Ecto neural progenitor cell (in vitro differentiated cells): ENCODE measurements around the gene MTREX.

Experiments
- DNase-seq: peaks from one replicate; pipeline ENCODE4 v3.0.0-alpha.2; 2018; ENCODE audit warnings: low spot score

Gene MTREX

DNA sequence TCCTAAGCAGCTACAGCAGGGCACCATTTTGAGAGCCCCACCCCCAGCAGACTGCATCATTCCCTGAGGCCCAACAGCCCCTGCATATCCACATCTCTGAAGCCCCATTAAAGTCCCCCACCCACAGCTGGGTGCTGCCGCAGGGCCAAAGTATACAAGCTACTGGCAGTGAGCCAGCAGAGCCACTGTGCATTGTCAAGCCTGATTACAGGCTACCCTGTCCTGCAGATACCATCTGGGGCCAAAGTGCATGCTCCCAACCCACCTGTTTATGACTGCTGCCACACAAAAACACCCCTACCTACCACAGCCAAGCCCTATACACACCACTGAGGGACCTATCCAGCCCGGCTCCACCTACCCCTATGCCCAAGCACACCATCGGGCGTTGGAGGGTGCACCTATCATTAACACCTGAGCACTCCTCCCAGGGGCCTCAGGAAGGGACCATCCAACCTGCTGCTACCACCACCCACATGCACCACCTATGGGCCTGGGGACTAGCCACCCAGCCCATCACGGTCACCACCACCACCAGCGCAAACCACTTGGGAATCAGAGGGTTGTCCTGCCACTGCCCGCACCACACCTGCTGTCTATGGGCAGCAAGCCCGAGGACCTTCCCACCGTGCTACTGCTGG is 121.9 kb downstream of the MTREX start:
- no peak for DNase-seq

DNA sequence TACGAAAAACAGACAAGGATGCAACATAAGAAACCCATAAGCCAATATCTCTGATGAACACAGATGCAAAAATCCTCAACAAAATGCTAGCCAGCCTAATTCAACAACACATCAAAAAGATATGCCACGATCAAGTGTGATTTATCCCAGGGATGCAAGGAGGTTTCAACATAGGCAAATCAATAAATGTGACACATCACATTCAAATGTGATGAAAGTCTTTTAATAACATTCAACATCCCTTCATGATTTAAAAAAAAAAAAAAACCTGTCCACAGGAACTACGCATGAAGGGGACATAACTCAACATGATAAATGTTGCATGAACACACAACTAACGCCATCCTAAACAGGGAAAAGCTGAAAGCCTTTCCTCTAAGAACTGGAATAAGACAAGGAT is 124.8 kb downstream of the MTREX start:
- no peak for DNase-seq

DNA sequence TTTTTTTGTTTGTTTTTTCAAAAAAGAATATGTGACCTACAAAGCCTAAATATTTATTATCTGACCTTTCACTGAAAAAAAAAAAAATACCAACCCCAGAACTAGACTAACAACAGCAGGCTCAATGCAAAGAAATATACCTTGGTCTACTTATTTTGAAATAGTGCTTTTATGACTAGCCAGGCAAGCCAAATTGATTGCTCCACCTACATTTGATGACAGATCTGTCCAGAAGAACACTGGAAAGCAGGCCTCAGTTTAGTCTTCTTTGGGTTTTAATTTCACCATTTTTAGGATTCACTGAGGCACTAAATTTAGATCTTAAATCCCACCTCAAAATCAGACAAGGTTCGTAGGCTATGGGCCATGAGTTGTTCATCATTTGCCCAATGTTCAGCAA is 129.7 kb downstream of the MTREX start:
- DNase-seq, result no peak

DNA sequence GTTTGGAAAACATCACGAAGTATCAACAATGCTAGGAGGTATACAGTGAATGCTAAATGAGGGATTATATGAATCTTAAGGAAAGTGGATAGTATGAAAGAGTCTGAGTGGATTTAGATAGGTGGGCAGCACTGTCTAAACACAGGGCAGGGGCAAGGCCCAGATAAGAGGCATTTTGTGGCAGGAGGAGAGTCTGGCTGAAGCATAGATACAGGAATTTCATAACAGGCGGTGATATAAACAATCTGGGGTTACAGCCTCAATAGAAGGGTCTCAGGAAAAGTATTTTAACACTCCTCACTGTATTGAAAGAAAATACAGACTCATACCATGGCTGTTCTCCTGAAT is 130.0 kb downstream of the MTREX start:
- DNase-seq, result no peak

DNA sequence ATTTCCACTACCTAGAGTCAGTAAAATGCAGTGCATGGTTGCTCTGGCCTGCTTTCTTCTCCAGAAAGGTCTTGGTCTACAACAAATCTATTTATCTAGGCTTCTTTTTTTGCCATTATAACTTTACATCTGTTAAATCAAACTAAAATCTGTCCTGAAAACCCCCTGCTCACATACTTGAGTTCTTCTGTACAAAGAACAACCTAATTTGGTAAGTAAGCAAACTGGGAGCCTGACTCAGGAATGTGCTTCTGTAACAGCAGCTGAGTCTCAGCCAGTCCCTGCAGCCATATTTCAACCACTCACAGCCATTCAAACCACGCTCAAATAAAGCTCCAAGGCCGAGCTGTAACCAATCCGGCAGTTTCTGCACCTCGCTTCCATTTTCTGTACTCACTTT is 131.2 kb downstream of the MTREX start:
- DNase-seq, result no peak

DNA sequence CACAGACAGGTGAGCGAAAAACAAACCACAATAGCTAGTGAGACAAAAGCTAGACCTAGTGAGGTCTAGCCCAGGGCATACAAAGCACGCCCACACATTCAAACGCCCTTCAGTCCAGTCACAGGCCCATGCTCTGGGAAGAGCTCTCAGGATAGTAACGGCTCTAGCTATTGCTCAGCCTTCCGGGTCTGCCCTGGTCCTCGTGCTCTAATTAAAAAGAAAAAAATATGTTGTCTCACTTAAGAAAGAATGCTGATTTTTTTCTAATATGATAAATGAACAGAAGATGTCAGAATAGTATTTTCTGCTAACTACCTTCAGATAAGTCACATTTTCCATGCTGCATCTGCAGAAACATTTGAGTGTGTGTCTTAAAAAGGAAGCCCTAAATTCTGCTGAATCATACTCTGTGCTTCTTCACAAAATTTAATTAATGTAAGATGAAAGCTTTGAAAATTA is 132.4 kb downstream of the MTREX start:
- DNase-seq, result no peak

DNA sequence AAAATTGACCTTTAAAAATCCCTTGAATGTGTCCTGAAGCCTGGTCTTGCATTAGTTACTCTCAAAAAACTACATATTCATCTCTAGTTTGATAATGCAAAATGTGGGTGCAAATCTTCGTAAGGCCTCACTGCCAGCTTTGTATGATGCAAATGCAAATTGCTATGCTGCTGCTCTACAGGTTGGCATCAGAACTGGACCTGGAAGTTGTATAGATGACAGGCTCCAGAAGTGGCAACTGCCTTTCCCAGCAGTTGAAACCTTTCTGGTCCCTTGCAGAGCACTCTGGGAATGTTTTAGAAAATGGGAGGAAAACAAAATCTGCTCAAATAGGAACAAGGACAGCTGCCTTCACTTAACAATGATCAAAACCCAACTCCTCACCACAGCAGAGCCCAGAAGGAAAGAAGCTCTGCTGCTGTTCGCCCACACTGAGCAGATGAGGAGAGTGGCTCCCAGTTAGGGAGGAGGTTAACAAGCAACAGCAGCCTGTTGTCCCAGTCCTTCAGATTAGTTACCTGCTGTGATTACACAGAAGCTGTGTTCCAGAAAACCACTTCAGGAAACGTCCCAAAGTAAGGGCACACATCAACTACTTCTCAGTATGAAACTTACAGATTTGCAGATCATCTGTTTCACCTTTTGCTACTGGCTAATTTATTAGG is 133.4 kb downstream of the MTREX start:
- DNase-seq, result no peak

DNA sequence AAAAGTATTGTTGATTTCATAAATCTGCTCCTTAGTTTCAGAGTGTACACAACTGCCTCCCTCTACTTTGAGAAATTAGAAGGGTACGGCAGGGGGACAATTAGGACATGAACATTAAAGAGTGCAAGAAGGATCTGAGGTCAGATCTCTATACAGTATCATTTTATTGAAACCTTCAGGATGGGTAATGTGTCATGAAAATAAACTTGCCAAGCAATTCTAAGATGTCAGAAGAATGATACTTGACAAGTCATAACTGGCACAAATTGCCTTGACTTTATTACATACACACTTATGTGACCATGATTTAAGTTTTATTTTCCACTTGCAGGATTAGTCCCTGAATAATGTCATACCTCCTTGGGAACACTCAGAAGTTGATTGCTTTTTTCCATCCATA is 134.2 kb downstream of the MTREX start:
- DNase-seq, result no peak

DNA sequence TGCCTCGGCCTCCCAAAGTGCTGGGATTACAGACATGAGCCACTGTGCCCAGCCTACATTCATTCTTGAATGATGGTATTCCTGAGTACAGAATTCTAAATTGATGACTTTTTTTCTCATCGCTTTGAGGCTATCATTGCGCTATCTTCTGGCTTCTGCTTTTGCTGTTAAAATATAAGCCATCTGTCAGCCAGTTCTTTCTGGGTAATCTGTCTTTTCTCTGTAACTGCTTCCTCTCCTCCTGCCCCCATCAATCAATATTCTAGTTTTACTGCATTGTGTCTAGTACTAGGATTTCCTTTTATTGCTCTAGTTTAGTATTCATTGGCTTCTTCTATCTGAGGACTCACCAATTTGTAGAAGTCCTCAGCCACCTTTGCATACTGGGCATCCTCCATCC is 138.0 kb downstream of the MTREX start:
- DNase-seq, result no peak

DNA sequence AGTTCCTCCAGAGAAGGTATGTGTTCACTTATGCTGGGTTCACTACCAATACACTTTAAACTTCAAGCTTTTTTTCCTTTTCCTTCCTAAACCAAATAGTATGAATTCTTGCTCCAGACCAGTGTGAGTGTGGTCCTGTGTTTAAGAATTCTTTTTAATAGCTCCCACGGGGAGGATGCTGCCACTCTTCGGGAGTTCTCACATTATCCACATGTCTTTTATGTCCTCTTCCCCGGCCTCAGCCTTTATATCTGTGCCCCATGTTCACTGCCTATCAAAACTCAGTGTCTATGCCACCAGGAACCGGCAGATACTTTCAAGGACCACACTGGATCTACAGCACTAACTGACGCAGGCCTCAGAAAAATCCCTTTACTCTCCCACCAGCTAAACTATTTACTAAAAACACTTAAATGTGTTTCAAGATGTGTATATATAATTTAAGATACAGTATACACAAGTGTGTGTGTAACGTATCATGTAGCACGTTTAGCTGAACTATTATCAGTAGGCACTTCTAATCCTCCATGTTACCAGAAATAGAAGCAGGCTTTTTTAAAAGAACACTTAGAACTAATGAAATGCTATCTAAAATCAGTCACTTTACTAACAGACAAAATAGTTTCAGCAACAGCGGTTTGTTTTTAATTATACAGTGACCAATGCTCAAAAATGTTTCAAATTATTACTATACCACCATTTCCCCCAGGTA is 139.0 kb downstream of the MTREX start:
- no peak for DNase-seq

DNA sequence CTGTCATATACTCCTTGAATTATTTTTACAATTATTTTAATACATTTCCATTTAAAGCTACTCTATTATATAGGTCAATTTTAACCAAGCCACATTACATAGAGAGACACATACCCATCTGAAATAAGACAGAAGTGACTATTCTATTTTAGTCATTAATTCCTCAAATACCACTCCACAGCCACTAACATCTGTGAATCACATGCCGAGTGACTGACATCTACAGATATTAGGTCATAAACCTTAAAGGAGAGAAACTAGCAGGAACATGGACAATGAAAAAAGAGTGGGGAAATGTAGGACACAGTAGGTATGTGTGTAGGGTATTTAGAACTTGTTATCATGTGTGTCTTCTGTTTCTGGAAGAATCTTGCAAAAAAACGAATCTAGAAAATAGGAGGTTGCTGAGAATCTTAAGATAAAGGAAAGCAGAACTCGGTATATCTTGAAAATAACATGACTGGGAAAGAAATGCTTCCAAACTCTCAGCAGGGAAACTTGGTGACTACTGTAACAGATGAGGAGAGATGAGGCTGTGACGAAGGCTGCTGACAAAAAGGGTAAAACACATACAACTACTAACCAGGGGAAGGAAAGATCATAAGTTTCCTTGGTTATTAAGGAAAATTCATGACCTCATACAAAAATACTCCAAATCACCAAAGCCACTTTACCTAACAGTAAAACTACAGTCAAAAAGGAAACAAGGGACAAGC is 142.4 kb downstream of the MTREX start:
- no peak for DNase-seq

DNA sequence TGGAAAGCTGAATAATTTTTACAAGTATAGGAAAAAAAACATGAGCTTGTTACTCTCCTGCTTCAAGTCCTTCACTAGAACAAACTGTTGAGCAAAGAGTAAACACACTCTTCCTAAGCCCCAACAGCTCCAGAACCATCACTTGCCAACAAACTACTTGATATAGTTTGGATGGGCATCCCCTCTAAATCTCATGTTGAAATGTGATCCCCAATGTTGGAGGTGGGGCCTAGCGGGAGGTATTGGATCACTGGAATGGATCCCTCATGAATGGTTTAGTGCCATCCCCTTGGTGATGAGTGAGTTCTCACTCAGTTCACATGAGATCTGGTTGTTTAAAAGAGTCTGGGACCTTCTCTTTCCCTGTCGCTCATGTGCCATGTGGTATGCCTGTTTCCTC is 144.2 kb downstream of the MTREX start:
- DNase-seq, result no peak

DNA sequence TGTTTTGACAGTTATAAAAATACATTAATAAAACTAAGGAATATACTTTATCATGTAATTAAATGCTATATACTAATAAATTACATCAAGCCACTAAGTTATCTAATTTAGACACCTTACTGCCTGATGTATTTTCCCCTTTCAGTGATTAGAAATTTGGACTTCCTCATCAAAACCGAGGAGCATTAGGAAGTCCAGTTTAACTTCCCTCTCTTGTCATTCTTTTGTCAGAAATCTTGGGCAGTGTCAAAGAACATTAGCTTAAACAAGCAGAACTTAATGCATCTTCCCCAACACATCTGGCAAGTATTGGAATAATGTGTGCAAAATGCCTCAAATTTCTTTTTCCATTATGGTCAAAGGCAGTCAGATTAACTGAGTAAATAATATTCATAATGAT is 145.4 kb downstream of the MTREX start:
- DNase-seq, result no peak

DNA sequence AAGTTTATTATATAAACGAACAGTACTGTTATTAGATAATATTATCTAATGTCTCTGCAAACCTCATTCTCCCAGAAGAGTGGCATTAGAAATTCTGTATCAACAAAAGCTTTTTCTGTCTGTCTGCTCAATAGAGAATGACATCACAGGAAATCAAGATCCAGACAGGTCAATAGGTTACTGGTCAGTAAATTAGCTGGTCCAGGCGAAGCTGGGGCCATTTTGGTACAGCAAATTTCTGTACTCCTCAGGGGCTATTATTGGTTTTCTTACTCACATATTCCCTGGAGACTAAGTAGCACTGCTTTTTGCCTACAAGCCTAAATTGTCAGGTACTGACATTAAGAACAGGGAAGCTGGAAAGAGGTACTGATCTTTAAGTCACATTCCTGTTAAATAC is 146.5 kb downstream of the MTREX start:
- DNase-seq, result no peak

DNA sequence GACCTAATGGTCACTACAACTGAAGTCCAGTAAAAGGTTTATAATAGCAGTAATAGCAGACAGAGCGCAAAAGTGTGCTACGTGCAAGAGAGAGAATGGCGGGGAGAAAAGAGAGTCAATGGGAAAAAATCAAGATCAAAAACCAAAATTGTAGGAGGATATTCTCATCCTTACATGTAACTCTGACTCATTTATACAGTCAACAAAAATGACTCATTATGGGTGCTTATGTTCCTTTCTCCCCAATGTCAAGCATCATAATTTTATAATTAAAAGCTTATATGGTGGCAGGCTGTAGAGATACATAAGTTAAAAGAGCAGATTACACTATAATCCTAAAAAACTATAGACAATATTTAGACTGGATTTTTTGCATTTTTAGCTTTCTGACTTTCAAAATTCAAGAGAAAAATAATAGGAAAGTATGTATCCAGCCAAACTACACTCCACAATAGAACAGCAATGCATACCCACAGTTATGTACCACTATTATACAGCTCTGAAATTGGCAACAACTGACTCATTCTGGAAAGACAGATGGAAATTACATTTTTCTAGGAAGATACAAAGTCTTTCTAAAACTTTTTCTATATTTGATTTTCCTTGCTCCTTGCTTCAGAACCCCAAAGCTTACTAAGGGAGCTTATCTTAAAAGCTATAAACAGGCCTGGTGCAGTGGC is 148.6 kb downstream of the MTREX start:
- DNase-seq, result no peak

DNA sequence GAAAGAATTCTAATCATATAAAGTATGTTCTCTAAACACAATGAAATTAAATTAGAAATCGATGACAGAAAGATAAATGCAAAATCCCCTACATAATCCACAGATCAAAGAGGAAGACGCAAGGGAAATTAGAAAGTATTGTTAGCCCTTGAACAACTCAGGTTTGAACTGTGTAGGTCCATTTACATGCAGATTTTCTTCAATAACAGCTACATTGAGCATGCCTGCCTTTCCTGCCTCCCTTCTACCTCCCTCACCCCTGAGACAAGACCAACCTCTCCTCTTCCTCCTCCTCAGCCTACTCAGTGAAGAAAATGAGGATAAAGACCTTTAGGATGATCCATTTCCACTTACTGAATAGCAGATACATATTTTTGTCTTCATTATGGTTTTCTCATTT is 151.8 kb downstream of the MTREX start:
- DNase-seq, result no peak

DNA sequence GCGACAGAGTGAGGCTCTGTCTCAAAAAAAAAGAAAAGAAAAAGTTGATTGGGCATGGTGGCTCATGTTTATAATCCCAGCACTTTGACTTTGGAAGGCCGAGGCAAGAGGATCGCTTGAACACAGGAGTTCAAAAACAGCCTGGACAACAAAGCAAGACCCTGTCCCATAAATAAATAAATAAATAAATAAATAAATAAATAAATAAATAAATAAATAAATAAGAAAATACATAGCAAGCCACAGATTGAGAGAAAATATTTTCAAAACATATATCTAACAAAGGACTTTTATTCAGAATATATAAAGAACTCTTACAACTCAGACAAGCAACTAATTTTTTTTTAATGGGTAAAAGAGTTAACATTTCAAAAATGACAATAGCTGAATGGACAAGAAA is 155.8 kb downstream of the MTREX start:
- no peak for DNase-seq

DNA sequence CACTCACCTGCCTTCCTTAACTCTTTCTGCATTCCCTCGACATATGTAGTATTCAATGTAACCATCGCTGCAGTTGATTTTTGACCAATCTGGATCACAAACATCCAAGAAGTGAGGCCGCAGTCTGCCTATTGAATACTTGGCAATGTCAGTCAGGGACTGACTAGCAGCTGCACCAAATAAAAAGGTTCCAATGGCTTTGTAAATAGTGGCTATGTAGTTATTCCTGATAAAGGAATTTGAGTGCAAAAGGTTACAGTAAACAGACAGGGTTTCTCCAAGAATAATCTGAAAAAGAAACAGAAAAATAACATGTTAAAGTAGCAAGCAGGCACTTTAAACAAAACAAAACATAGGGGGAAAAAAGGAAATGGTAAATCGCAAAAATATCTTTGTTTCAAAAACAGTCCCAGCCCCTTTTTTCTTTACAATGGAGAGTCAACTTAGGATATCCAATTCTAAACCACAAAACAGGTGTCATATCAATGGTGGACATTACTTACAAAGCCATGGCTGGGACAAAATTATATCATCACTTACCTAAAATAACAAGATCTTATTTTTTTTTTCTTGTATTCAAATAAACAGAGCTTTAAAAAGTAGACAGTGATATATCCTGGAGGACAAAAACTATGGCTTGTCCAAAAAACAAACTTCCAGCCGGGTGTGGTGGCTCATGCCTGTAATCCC is 160.2 kb downstream of the MTREX start:
- DNase-seq, result no peak

DNA sequence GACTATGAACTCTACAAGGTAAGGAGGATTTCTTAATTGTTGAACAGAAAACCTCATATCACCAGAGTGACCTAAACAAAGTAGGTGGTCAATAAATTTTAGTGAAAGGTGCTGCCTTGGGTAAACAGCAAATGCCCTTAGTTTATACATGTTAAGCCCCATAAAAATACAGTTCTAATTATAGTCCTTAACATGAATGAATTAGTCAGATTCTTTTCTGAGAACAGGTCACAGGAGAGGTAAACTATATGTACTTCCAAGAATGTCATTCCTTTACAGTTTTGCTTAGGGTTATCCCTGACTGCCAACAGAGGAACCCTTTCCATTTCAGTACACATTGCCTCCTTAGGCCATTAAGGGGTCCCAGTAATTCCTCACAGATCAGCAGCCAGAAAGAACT is 162.1 kb downstream of the MTREX start:
- DNase-seq, result no peak

DNA sequence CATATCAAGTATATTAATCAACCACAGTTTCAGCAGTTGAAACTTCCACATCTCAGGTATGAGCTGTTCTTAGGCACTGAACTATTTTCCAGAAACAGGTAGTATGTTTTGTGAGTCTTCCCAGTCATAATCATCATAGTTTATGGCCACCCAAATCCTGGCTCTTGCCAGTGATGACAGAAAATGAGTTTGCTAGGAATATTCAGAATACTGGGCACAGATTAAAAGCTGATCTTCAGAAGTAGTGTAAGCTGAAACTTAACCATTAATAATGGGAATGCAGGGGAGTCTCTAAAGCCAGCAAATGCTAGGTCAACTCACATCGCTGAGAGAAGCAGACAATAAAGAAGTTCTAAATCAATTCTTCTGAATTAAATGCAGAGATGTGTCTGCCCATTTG is 162.5 kb downstream of the MTREX start:
- DNase-seq, result no peak

DNA sequence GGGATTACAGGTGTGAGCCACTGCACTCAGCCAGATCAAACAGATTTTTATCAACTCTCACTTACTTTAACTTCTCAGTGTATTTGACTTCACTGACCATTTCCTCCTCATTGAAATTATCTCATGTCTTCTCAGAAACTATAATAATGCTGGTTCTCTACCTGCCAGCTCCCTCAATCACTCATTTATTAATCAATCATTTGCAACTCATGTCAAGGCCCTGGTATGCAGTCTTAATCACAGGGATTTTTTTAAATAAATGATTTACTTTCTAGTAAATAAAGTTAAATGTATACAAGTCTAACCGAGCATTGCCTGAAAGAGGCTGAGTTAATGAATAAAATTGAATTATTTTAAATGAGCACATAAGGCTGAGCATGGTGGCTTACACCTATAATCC is 163.7 kb downstream of the MTREX start:
- DNase-seq, result no peak

DNA sequence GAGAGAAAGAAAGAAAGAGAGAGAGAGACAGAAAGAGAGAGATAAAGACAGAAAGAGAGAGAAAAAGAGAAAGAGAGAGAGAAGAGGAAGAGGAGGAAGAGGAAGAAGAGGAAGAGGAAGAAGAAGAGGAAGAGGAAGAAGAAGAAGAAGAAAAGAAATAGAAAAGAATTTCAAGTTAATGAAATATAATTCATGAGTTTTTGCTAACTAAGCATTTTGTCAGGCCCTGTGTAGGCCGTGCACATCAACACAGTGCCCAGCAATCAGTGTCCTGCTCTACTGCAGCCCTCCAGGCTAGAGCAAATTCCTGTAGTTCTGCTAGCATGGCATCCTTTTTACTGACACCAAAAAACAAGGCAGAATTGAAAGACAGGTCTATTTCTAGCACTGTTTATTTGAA is 164.9 kb downstream of the MTREX start:
- DNase-seq, result no peak
